Stomach (tissue), 9 donors: ENCODE results near the gene ARHGEF4. TPM values are rescaled to one million over a fixed set of nuclear protein-coding genes. Genes with fewer than 3 reads are reported as not detected.
A peak's percentile ranks its signal among the peaks of the same experiment; 100 is the strongest.

Experiments
- DNase-seq, 2 donors: peaks; one replicate each; pipeline versions ENCODE4 v3.0.0 to v3.0.0-alpha.2; 2013 to 2019
- H3K27ac ChIP-seq, 5 donors: fragments of 200-600 bp in 4 of 5; sonication (generic) in 4 of 5; one replicate each; pipeline ENCODE4 v1.5.1; 2013 to 2019; ENCODE audit warnings: mild to moderate bottlenecking in 1 of 5, moderate library complexity in 1 of 5
- H3K27me3 ChIP-seq, 3 donors: fragments of 200-600 bp; sonication (generic); one replicate each; pipeline ENCODE4 v1.5.1; 2017 to 2019; ENCODE audit warnings: mixed run types in 1 of 3
- H3K36me3 ChIP-seq, 4 donors: fragments of 200-600 bp; sonication (generic); 1 replicate in 3 of 4; 2 replicates in 1 of 4; pipeline ENCODE4 v1.5.1; 2016 to 2019
- H3K4me1 ChIP-seq, 4 donors: fragments of 200-600 bp; sonication (generic); one replicate each; pipeline ENCODE4 v1.5.1; 2016 to 2019
- H3K4me3 ChIP-seq, 4 donors: fragments of 200-600 bp; sonication (generic) in 3 of 4; one replicate each; pipeline ENCODE4 v1.5.1; 2016 to 2019; ENCODE audit warnings: mild to moderate bottlenecking in 1 of 4
- H3K9me3 ChIP-seq, 4 donors: fragments of 200-600 bp; sonication (generic); one replicate each; pipeline ENCODE4 v1.5.1; 2016 to 2019
- CTCF ChIP-seq, 7 experiments: fragments of 450-650 bp in 4 of 7; fragments of 200-600 bp in 3 of 7; sonication (generic) in 3 of 7; IDR thresholded peaks; one replicate each; pipeline ENCODE4 v1.5.1; 2016 to 2019; ENCODE audit warnings: antibody characterized with exemption in 7 of 7, control low read depth in 2 of 7, mild to moderate bottlenecking in 1 of 7
- EP300 ChIP-seq: sonication (generic); formaldehyde crosslinking; IDR thresholded peaks from one replicate; pipeline ENCODE4 v1.6.1; 2017; ENCODE audit warnings: antibody characterized with exemption
- POLR2A ChIP-seq, 4 donors: fragments of 450-650 bp; IDR thresholded peaks; one replicate each; pipeline ENCODE4 v1.6.1; 2016; ENCODE audit warnings: antibody characterized with exemption in 4 of 4, control low read depth in 2 of 4, mild to moderate bottlenecking in 1 of 4, moderate library complexity in 1 of 4
- POLR2AphosphoS5 ChIP-seq, 3 donors: sonication (generic); formaldehyde crosslinking; IDR thresholded peaks; one replicate each; pipeline ENCODE4 v1.6.1; 2016; ENCODE audit warnings: antibody characterized with exemption in 3 of 3
- WGBS, 5 donors: extraction: QIAGEN DNeasy Blood & Tissue Kit in 3 of 5; methylation state at CpG; one replicate each; pipeline versions ENCODE4 v1.1.5 to v1.1.7; 2013 to 2018; 5-methylcytosine and 5-hydroxymethylcytosine counted together
- intact Hi-C: fragments of 100-400 bp; cut with DNase I; formaldehyde crosslinking; loops from one replicate; pipeline ENCODE4 v1.15.1; 2023; ENCODE audit warnings: low total_unique reads
- polyA plus RNA-seq, 3 donors: library from polyadenylated mRNA; stranded (reverse); fragments of 200-250 nt; gene quantifications; one replicate each; pipeline ENCODE4 v1.2.3, GENCODE V29; 2013
- total RNA-seq, 5 donors: library from RNA; depleted of rRNA; stranded (reverse); fragments of >200 nt; gene quantifications; one replicate each; pipeline versions ENCODE4 v1.1.0 to v1.2.3, GENCODE V29; 2014 to 2016
- donor health status: healthy with polysubstance abuse.
- donor health status: Bipolar disorder and iron deficiency.
- donor health status: healthy.

ARHGEF4 gene
- total and polyA plus RNA-seq, 8 donors, result 1.4 to 32.3 (median 11.2) TPM; not detected in 1

GRCh38 chr2:130917006-130917688 lies 80.4 kb downstream of the ARHGEF4 start:
- peaks cover 0 to 49% (median 14%) of the 10 kb centered on the region in 3 donors for H3K27me3 ChIP-seq
- no peak overlapping the region for H3K4me3 ChIP-seq
- intact Hi-C loops, result no loop called here
- H3K27ac ChIP-seq, result no peak overlapping the region
- H3K36me3 ChIP-seq, result no peaks in the 10 kb centered on the region
- TF ChIP-seq EP300 (no peak), POLR2A (IDR thresholded peaks at IDR 0.05) (no peak), POLR2AphosphoS5 (IDR thresholded peaks at IDR 0.05) (no peak), CTCF (IDR thresholded peaks at IDR 0.05) (no peak)
- DNase-seq, result no peak
- H3K4me1 ChIP-seq, result peaks cover 0 to 3% (median 0%) of the 10 kb centered on the region in 4 donors
- no peaks in the 10 kb centered on the region for H3K9me3 ChIP-seq
- WGBS, 5 donors, result 76 to 86% (median 83%) methylated on average over 20 to 24 of the region's 24 CpGs

GRCh38 chr2:130918393-130918792 lies 81.7 kb downstream of the ARHGEF4 start:
- no peak overlapping the region for H3K27ac ChIP-seq
- intact Hi-C loops, result no loop called here
- no peaks in the 10 kb centered on the region for H3K9me3 ChIP-seq
- peaks cover 0 to 3% (median 0%) of the 10 kb centered on the region in 4 donors for H3K4me1 ChIP-seq
- peaks cover 0 to 49% (median 14%) of the 10 kb centered on the region in 3 donors for H3K27me3 ChIP-seq
- 61 to 72% (median 68%) methylated on average over 8 to 21 of the region's 21 CpGs for WGBS, 5 donors
- no peak overlapping the region for H3K4me3 ChIP-seq
- H3K36me3 ChIP-seq, result no peaks in the 10 kb centered on the region
- no peak for DNase-seq
- TF ChIP-seq CTCF (IDR thresholded peaks at IDR 0.05) (no peak), POLR2AphosphoS5 (IDR thresholded peaks at IDR 0.05) (no peak), EP300 (no peak), POLR2A (IDR thresholded peaks at IDR 0.05) (no peak)

GRCh38 chr2:130920415-130921163 lies 83.9 kb downstream of the ARHGEF4 start:
- DNase-seq, result peak; percentile 68 to 78
- Histone ChIP-seq H3K9me3 (no peaks in the 10 kb centered on the region), H3K27me3 (peaks cover 0 to 28% (median 8%) of the 10 kb centered on the region in 3 donors), H3K4me1 (peaks cover 0 to 3% (median 0%) of the 10 kb centered on the region in 4 donors), H3K27ac (no peak overlapping the region), H3K4me3 (no peak overlapping the region), H3K36me3 (no peaks in the 10 kb centered on the region)
- 33 to 41% (median 36%) methylated on average over 7 of the region's 7 CpGs for WGBS, 5 donors
- intact Hi-C loops, result loop anchor here (5.0 kb wide), 1 partner anchor 123 kb away; no protein-coding TSS in a partner anchor
- TF ChIP-seq EP300 (no peak), CTCF (IDR thresholded peaks at IDR 0.05) (peak in 5 of 7 experiments; percentile 49 to 69 (median 57))

DNA sequence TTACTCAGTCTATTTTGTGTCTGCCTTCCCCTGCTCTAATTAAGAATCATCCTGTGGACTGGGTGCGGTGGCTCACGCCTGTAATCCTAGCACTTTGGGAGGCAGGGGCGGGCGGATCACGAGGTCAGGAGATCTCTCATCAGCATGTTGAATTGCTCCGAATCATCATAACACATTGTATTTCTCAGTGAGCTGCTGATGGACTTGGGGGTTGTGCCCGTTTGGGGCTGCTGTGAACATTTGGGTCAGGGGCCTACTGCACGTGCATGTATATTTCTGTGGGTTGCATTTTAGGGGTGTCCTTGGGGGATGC lies 84.4 kb downstream of the ARHGEF4 start:
- Histone ChIP-seq H3K27ac (no peak overlapping the region), H3K27me3 (peaks cover 0 to 23% (median 3%) of the 10 kb centered on the region in 3 donors), H3K4me3 (no peak overlapping the region), H3K4me1 (peaks cover 0 to 2% (median 0%) of the 10 kb centered on the region in 4 donors), H3K9me3 (no peaks in the 10 kb centered on the region), H3K36me3 (no peaks in the 10 kb centered on the region)
- intact Hi-C loops, result loop anchor here (5.0 kb wide), 1 partner anchor 124 kb away; no protein-coding TSS in a partner anchor
- TF ChIP-seq EP300 (no peak), POLR2AphosphoS5 (IDR thresholded peaks at IDR 0.05) (no peak), POLR2A (IDR thresholded peaks at IDR 0.05) (no peak), CTCF (IDR thresholded peaks at IDR 0.05) (no peak)
- no peak for DNase-seq
- 82 to 93% (median 87%) methylated on average over 8 of the region's 8 CpGs for WGBS, 5 donors
